Glutamatergic neuron (in vitro differentiated cells): ENCODE results near the gene PCNP. TPM values are rescaled to one million over a fixed set of nuclear protein-coding genes. Genes with fewer than 3 reads are reported as not detected.
"Not testable (repeated sequence)": the region's sequence is repeated elsewhere in the genome, so short reads cannot be mapped to it uniquely, and the experiment has no call there.

Experiments
- DNase-seq: peaks from one replicate; pipeline ENCODE4 v3.0.0; 2022
- H3K27ac Mint-ChIP-seq: one replicate; pipeline ENCODE4 v1.8.0; 2020; ENCODE audit warnings: mild to moderate bottlenecking, mixed read lengths, inconsistent platforms; ENCODE audit not compliant: unreplicated experiment
- H3K27me3 Mint-ChIP-seq: one replicate; pipeline ENCODE4 v1.8.0; 2020; ENCODE audit warnings: mild to moderate bottlenecking, moderate library complexity, mixed read lengths, inconsistent platforms; ENCODE audit not compliant: unreplicated experiment
- H3K36me3 Mint-ChIP-seq: one replicate; pipeline ENCODE4 v1.8.0; 2020; ENCODE audit warnings: mild to moderate bottlenecking, mixed read lengths, inconsistent platforms; ENCODE audit not compliant: unreplicated experiment
- H3K4me1 Mint-ChIP-seq: one replicate; pipeline ENCODE4 v1.8.0; 2020; ENCODE audit warnings: mild to moderate bottlenecking, low read depth, mixed read lengths, inconsistent platforms; ENCODE audit not compliant: unreplicated experiment
- H3K4me3 Mint-ChIP-seq: one replicate; pipeline ENCODE4 v1.8.0; 2020; ENCODE audit warnings: mild to moderate bottlenecking, mixed read lengths, inconsistent platforms; ENCODE audit not compliant: unreplicated experiment
- H3K9me3 Mint-ChIP-seq: one replicate; pipeline ENCODE4 v1.8.0; 2020; ENCODE audit warnings: mild to moderate bottlenecking, moderate library complexity, mixed read lengths, inconsistent platforms; ENCODE audit not compliant: unreplicated experiment
- total RNA-seq: library from RNA; stranded (reverse); fragmentation: NEBNext Ultra II Directional; extraction: Animal tissue kit (Norgen Biotek cat#: 25700); gene quantifications from one replicate; pipeline ENCODE4 v1.2.1, GENCODE V29; 2021; ENCODE audit not compliant: unreplicated experiment
- TF ChIP-seq, protein P1 (sequence below): fragments of 200-600 bp; sonication (generic); IDR thresholded peaks from one replicate; pipeline ENCODE4 v1.5.0; 2021; ENCODE audit not compliant: partially characterized antibody, unreplicated experiment

PCNP gene
- total RNA-seq, 1 donor from 2014 or later, result 131 TPM

DNA sequence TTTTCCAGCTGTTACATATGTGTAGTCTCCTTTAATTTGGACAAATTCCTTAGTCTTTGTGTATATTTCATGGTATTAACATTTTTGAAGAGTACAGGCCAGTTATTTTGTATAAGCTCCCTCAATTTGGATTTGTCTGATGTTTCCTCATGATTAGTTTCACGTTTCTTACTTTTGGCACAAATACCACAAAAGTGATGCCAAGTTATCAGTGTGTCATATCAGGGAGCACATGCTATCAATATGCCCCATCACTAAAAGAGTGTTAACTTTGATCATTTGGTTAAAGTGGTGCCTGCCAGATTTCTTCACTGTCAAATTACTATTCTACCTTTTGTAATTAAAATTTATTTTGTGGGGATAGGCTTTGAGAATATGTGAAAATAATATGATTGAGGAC lies 14.6 kb downstream of the PCNP start:
- Mint-ChIP-seq H3K4me3 (no peak overlapping the region), H3K36me3 (no peaks in the 10 kb centered on the region), H3K4me1 (no peaks in the 10 kb centered on the region), H3K27me3 (no peaks in the 10 kb centered on the region), H3K27ac (no peak overlapping the region), H3K9me3 (no peaks in the 10 kb centered on the region)
- no peak for DNase-seq
- TF ChIP-seq, protein P1, sequence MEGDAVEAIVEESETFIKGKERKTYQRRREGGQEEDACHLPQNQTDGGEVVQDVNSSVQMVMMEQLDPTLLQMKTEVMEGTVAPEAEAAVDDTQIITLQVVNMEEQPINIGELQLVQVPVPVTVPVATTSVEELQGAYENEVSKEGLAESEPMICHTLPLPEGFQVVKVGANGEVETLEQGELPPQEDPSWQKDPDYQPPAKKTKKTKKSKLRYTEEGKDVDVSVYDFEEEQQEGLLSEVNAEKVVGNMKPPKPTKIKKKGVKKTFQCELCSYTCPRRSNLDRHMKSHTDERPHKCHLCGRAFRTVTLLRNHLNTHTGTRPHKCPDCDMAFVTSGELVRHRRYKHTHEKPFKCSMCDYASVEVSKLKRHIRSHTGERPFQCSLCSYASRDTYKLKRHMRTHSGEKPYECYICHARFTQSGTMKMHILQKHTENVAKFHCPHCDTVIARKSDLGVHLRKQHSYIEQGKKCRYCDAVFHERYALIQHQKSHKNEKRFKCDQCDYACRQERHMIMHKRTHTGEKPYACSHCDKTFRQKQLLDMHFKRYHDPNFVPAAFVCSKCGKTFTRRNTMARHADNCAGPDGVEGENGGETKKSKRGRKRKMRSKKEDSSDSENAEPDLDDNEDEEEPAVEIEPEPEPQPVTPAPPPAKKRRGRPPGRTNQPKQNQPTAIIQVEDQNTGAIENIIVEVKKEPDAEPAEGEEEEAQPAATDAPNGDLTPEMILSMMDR, result no peak

DNA sequence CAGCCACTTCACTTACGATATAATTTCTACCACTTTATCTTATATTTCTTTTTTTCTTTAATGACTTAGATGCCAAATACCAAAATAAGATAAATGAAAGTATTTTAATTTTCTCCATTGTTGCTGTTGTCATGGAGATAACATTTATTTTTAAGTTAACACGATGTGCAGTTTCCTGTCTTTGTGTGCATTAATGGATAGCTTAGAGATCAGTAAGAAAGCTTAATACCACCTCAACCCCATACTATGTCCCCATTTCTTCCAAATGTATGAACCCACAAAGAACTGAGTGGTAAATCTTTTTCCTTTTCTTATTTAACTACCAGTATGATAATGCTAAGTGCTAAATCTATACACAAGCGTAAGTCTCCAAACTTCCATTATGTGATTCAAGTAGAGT lies 17.1 kb downstream of the PCNP start:
- Mint-ChIP-seq H3K36me3 (no peaks in the 10 kb centered on the region), H3K27me3 (no peaks in the 10 kb centered on the region), H3K27ac (no peak overlapping the region), H3K4me3 (no peak overlapping the region), H3K4me1 (no peaks in the 10 kb centered on the region), H3K9me3 (no peaks in the 10 kb centered on the region)
- TF ChIP-seq, protein P1, result no peak
- DNase-seq, result no peak

DNA sequence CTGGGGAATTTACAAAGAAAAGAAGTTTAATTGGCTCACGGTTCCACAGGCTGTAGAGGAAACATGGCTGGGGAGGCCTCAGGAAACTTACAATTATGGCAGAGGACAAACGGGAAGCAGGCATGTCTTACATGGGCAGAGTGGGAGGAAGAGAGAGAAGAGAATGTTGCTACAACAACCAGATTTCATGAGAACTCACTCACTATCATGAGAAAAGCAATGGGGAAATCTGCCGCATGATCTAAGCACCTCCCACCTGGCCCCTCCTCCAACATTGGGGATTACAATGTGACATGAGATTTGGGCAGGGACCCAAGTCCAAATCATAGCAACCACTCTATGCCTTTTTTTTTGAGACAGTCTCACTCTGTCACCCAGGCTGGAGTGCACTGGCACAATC lies 28.8 kb downstream of the PCNP start:
- TF ChIP-seq, protein P1, result no peak
- Mint-ChIP-seq H3K4me3 (no peak overlapping the region), H3K27me3 (peaks cover 1% of the 10 kb centered on the region), H3K9me3 (peaks cover 4% of the 10 kb centered on the region), H3K36me3 (no peaks in the 10 kb centered on the region), H3K4me1 (peaks cover 3% of the 10 kb centered on the region), H3K27ac (no peak overlapping the region)
- no peak for DNase-seq

GRCh38 chr3:101603184-101603583 lies 29.2 kb downstream of the PCNP start:
- peaks cover 1% of the 10 kb centered on the region for H3K27me3 Mint-ChIP-seq
- H3K4me1 Mint-ChIP-seq, result no peaks in the 10 kb centered on the region
- H3K27ac Mint-ChIP-seq, result no peak overlapping the region
- peaks cover 4% of the 10 kb centered on the region for H3K9me3 Mint-ChIP-seq
- no peak for DNase-seq
- H3K36me3 Mint-ChIP-seq, result no peaks in the 10 kb centered on the region
- TF ChIP-seq, protein P1, result no peak
- no peak overlapping the region for H3K4me3 Mint-ChIP-seq

DNA sequence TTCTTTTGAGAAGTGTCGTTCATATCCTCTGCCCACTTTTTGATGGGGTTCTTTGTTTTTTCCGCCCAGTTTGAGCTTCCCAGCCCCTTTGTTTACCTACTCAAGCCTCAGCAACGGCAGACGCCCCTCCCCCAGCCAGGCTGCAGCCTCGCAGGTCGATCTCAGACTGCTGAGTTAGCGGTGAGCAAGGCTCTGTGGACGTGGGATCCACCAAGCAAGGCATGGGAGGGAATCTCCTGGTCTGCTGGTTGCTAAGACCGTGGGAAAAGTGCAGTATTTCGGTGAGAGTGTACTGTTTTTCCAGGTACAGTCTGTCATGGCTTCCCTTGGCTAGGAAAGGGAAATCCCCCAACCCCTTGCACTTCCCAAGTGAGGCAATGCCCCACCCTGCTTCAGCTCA lies 31.4 kb downstream of the PCNP start:
- H3K9me3 Mint-ChIP-seq, DNase-seq, H3K27ac Mint-ChIP-seq, H3K36me3 Mint-ChIP-seq, H3K4me3 Mint-ChIP-seq, H3K4me1 Mint-ChIP-seq, H3K27me3 Mint-ChIP-seq: not testable (repeated sequence)

- H3K36me3 Mint-ChIP-seq, result no peaks in the 10 kb centered on the region
- DNase-seq, result no peak
- no peak overlapping the region for H3K4me3 Mint-ChIP-seq
- H3K27ac Mint-ChIP-seq, result no peak overlapping the region
- H3K27me3 Mint-ChIP-seq, result no peaks in the 10 kb centered on the region
- TF ChIP-seq, protein P1, result no peak
- no peaks in the 10 kb centered on the region for H3K4me1 Mint-ChIP-seq
- no peaks in the 10 kb centered on the region for H3K9me3 Mint-ChIP-seq
Measured at GRCh38 chr3:101611023-101611422, 37.0 kb downstream of the PCNP start.

GRCh38 chr3:101613014-101613413 lies 39.0 kb downstream of the PCNP start:
- not testable (repeated sequence) for H3K27me3 Mint-ChIP-seq

More at GRCh38 chr3:101613014-101613413, 39.0 kb downstream of the PCNP start:
- H3K27ac Mint-ChIP-seq, DNase-seq, H3K36me3 Mint-ChIP-seq, H3K4me3 Mint-ChIP-seq, H3K9me3 Mint-ChIP-seq, H3K4me1 Mint-ChIP-seq: not testable (repeated sequence)
